Fibroblast of pulmonary artery (primary cell): Measurements from ENCODE around the gene ATP9A.

Experiments
- DNase-seq: peaks from one replicate; pipeline ENCODE4 v3.0.0-alpha.2; 2010; ENCODE audit warnings: low read depth
- H3K4me3 ChIP-seq: replicated peaks from 2 replicates; pipeline ENCODE4 v1.5.1; 2011; ENCODE audit warnings: low read depth, mild to moderate bottlenecking, control low read depth, low read length, moderate library complexity
- CTCF ChIP-seq: IDR thresholded peaks from 2 replicates; pipeline ENCODE4 v1.5.1; 2011; ENCODE audit warnings: mild to moderate bottlenecking, control low read depth, low read length, inconsistent platforms; ENCODE audit errors: missing control alignments

ATP9A gene

GRCh38 chr20:51640743-51641142 lies 127.4 kb downstream of the ATP9A start:
- TF ChIP-seq CTCF = no peak
- DNase-seq = no peak
- no peak overlapping the region for H3K4me3 ChIP-seq

GRCh38 chr20:51639206-51639832 lies 128.9 kb downstream of the ATP9A start:
- peak; percentile 81 for DNase-seq
- peak; percentile 94 for TF ChIP-seq CTCF
- H3K4me3 ChIP-seq = no peak overlapping the region

GRCh38 chr20:51637241-51637640 lies 130.9 kb downstream of the ATP9A start:
- no peak for TF ChIP-seq CTCF
- H3K4me3 ChIP-seq = no peak overlapping the region
- DNase-seq = no peak

- TF ChIP-seq CTCF = no peak
- DNase-seq = peak; percentile 35
- H3K4me3 ChIP-seq = no peak overlapping the region
Measured at GRCh38 chr20:51636123-51636522, 132.1 kb downstream of the ATP9A start.

GRCh38 chr20:51635680-51636079 lies 132.5 kb downstream of the ATP9A start:
- no peak for TF ChIP-seq CTCF
- no peak overlapping the region for H3K4me3 ChIP-seq
- DNase-seq = no peak

GRCh38 chr20:51634877-51635276 lies 133.3 kb downstream of the ATP9A start:
- no peak for DNase-seq
- no peak for TF ChIP-seq CTCF
- H3K4me3 ChIP-seq = no peak overlapping the region

GRCh38 chr20:51634257-51634656 lies 133.9 kb downstream of the ATP9A start:
- TF ChIP-seq CTCF = no peak
- DNase-seq = no peak
- H3K4me3 ChIP-seq = no peak overlapping the region
